Lower lobe of right lung (tissue), 2 donors: Measurements from ENCODE around the gene CTDSP2. TPM values are rescaled to one million over a fixed set of nuclear protein-coding genes. Genes with fewer than 3 reads are reported as not detected.

Experiments
- ATAC-seq, 2 donors: fragments of 200-7000 bp; cut with Tn5 transposase; one replicate each; pipeline ENCODE4 v1.9.1; 2020 to 2022; ENCODE audit warnings: mild to moderate bottlenecking in 2 of 2, moderate library complexity in 2 of 2
- DNase-seq: peaks from one replicate; pipeline ENCODE4 v3.0.0-alpha.2; 2020
- H3K27ac ChIP-seq: fragments of 200-600 bp; one replicate; pipeline ENCODE4 v1.8.0; 2022
- H3K27me3 ChIP-seq: fragments of 200-600 bp; one replicate; pipeline ENCODE4 v1.8.0; 2022; ENCODE audit warnings: low read depth
- H3K36me3 ChIP-seq: fragments of 200-600 bp; one replicate; pipeline ENCODE4 v1.8.0; 2022; ENCODE audit warnings: mild to moderate bottlenecking
- H3K4me1 ChIP-seq: fragments of 200-600 bp; one replicate; pipeline ENCODE4 v1.8.0; 2022
- H3K4me3 ChIP-seq: fragments of 200-600 bp; one replicate; pipeline ENCODE4 v1.8.0; 2022; ENCODE audit warnings: mild to moderate bottlenecking
- H3K9me3 ChIP-seq: fragments of 200-600 bp; one replicate; pipeline ENCODE4 v1.8.0; 2022
- intact Hi-C: fragments of 100-400 bp; cut with DNase I; formaldehyde crosslinking; loops from one replicate; pipeline ENCODE4 v1.11.0; 2022
- microRNA-seq: library from miRNA; unstranded; fragments of <30 nt; microRNA quantifications from one replicate; pipeline ENCODE4 v1.2.0, GENCODE V29; 2020; ENCODE audit warnings: borderline number of aligned reads
- total RNA-seq: library from RNA; stranded (reverse); fragmentation: NEBNext Ultra II Directional; extraction: Animal tissue kit (Norgen Biotek cat#: 25700); gene quantifications from one replicate; pipeline ENCODE4 v1.2.1, GENCODE V29; 2021
- TF ChIP-seq, protein P1 (sequence below): fragments of 200-600 bp; IDR thresholded peaks from one replicate; pipeline ENCODE4 v1.8.0; 2022; ENCODE audit warnings: antibody characterized with exemption, mild to moderate bottlenecking
- donor health status: DM: no; HTN: yes; CAD: no; lungs with severe emphysema.

CTDSP2 gene
- total RNA-seq, 1 donor from 2014 or later = 220 TPM

DNA sequence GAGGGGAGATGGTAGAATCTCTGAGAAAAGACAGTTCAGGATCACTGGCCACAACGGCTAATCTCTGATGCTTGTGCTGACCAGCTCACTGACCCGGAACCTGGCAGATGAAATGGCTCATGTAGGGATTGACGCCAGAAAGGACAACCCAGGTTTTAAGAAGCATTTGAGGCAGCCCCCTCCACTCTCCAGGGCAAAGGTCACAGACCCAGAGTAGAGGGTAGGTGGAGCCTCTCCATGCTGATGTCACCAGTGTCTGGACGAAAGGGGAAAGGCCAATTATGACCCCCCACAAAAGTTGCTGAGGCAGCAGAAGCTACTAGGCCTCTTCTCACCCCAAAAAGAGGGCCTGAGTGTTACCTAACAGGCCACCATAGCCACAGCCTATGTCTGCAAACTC, 75.8 kb downstream of the CTDSP2 start:
- peaks cover 38% of the 10 kb centered on the region for H3K4me1 ChIP-seq
- ATAC-seq (no peak), DNase-seq (no peak)
- H3K36me3 ChIP-seq = peaks cover 24% of the 10 kb centered on the region
- H3K4me3 ChIP-seq = no peak overlapping the region
- no peaks in the 10 kb centered on the region for H3K9me3 ChIP-seq
- H3K27me3 ChIP-seq = peaks cover 9% of the 10 kb centered on the region
- intact Hi-C loops = no loop called here
- no peak overlapping the region for H3K27ac ChIP-seq
- TF ChIP-seq, protein P1, sequence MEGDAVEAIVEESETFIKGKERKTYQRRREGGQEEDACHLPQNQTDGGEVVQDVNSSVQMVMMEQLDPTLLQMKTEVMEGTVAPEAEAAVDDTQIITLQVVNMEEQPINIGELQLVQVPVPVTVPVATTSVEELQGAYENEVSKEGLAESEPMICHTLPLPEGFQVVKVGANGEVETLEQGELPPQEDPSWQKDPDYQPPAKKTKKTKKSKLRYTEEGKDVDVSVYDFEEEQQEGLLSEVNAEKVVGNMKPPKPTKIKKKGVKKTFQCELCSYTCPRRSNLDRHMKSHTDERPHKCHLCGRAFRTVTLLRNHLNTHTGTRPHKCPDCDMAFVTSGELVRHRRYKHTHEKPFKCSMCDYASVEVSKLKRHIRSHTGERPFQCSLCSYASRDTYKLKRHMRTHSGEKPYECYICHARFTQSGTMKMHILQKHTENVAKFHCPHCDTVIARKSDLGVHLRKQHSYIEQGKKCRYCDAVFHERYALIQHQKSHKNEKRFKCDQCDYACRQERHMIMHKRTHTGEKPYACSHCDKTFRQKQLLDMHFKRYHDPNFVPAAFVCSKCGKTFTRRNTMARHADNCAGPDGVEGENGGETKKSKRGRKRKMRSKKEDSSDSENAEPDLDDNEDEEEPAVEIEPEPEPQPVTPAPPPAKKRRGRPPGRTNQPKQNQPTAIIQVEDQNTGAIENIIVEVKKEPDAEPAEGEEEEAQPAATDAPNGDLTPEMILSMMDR = no peak

Small RNA genes lying within 50 kb of the gene (microRNA-seq; reads per million reads assigned to microRNA genes)
- 119 reads per million, percentile 55 among the genes with 10 or more reads in this experiment for gene MIR26A2

Other genes starting within 250 kb of the CTDSP2 start
- gene DTX3, start 241.9 kb downstream of the CTDSP2 start, total RNA-seq = 21.4 TPM
- 11.5 TPM for gene ARHGEF25, start 235.3 kb downstream of the CTDSP2 start, total RNA-seq
- gene B4GALNT1, start 213.5 kb downstream of the CTDSP2 start, total RNA-seq = 0.89 TPM
- 294 TPM for gene OS9, start 152.6 kb downstream of the CTDSP2 start, total RNA-seq
- gene AGAP2, start 108.0 kb downstream of the CTDSP2 start, total RNA-seq = 5.7 TPM
- gene TSPAN31, start 101.7 kb downstream of the CTDSP2 start, total RNA-seq = 41.1 TPM
- 68.4 TPM for gene CDK4, start 94.4 kb downstream of the CTDSP2 start, total RNA-seq
- gene MARCHF9, start 91.6 kb downstream of the CTDSP2 start, total RNA-seq = 20.0 TPM
- gene CYP27B1, start 79.7 kb downstream of the CTDSP2 start, total RNA-seq = 1.1 TPM
- 14.4 TPM for gene METTL1, start 74.6 kb downstream of the CTDSP2 start, total RNA-seq
- 6.8 TPM for gene EEF1AKMT3, start 74.1 kb downstream of the CTDSP2 start, total RNA-seq
- 22.6 TPM for gene TSFM, start 63.9 kb downstream of the CTDSP2 start, total RNA-seq
- 10.8 TPM for gene AVIL, start 28.0 kb downstream of the CTDSP2 start, total RNA-seq
- 5.4 TPM for gene ATP23, start 94.8 kb upstream of the CTDSP2 start, total RNA-seq